ENCODE results near the gene SMYD3. TPM values are rescaled to one million over a fixed set of nuclear protein-coding genes. Genes with fewer than 3 reads are reported as not detected.

SMYD3 gene
- total and polyA plus RNA-seq, 9 of the 15 experiments (the other 6 are each of a cell fraction or from before 2014, with no cell fraction given) = 128 to 440 (median 197) TPM

DNA sequence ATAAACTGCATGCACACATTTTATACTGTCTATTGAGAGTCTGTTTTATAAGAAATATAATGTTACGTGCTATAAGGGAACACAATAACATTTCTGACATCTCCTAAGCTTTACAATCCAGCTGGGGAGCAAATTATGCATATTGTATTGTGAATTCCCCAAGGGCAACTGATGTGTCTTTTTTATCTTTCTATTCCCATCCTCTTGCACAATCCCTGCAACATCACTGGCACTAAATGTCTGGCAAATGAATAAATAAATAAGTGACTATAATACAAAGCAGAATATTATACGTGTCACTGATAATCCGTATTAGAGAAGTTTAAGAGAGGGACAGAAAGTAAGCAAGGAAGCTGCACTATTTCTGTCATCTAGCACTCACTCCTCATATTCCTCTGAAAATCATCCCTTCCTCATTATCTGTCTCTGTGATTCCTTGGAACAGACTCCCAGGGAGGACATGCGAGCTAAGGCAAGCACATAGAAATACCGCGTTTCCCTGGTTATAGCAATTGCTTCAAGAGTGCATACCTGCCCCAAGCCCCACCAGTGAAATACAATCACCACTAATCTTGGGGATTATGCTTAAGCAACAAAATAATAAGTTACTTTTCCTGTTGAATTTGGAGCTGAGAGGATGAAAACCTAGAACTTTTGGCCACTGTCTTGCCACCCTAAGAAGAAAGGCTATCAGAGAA, 205.4 kb downstream of the SMYD3 start:
- Histone ChIP-seq H3K9me1 (ENCODE audit: control insufficient read depth, insufficient read depth, low read length) (no peaks in the 10 kb centered on the region), H3K4me2 (ENCODE audit: insufficient read depth, low read length) (no peak overlapping the region), H3K27me3 (ENCODE audit: control insufficient read depth in 2 of 2, insufficient read depth in 2 of 2, low read length in 2 of 2) (no peaks in the 10 kb centered on the region), H3K79me2 (ENCODE audit: control insufficient read depth, insufficient read depth, low read length) (no peaks in the 10 kb centered on the region), H3K9ac (ENCODE audit: insufficient read depth in 1 of 2, low read depth in 2 of 2, low read length in 2 of 2) (no peak overlapping the region), H3K4me1 (replicated peaks in 1 of 2; ENCODE audit: control insufficient read depth in 2 of 2, insufficient read depth in 2 of 2, low read length in 2 of 2) (peaks cover 0 to 20% of the 10 kb centered on the region in 2 experiments; a peak in 4 of 5 replicates), H2AFZ (ENCODE audit: low read depth, low read length) (no peak overlapping the region), H3K36me3 (ENCODE audit: control insufficient read depth, insufficient read depth, low read length) (no peaks in the 10 kb centered on the region), H3K27ac (ENCODE audit: extremely low read depth, low read depth, low read length) (no peak overlapping the region), H3K4me3 (no peak overlapping the region), H3K9me3 (replicated peaks; ENCODE audit: control insufficient read depth, insufficient read depth, low read depth, low read length) (no peaks in the 10 kb centered on the region), H4K20me1 (replicated peaks; ENCODE audit: control insufficient read depth, insufficient read depth, low read length) (no peaks in the 10 kb centered on the region)
- BruUV-seq (replicated peaks) = no TSS peak
- 87% methylated on average over 6 of the region's 6 CpGs for WGBS (ENCODE audit: insufficient coverage, low coverage, missing lambda C conversion rate)
- no peak for FAIRE-seq
- ChIA-PET CTCF (ENCODE audit: low intra/inter-chr PET ratio) (no interaction called here), POLR2A (interaction anchor here (0.5 to 1.6 kb wide), 4 partner anchors 11 to 196 kb away, joined by 3 to 5 read pairs (median 4); no protein-coding TSS in a partner anchor)
- TF ChIP-seq POLR2AphosphoS2 (IDR thresholded peaks at IDR 0.05; ENCODE audit: low read length) (no peak), ZFP91 (CRISPR knock-in tag; IDR thresholded peaks at IDR 0.05) (no peak), PCBP1 (IDR thresholded peaks at IDR 0.05; ENCODE audit: low read depth, low read length, poor library complexity, severe bottlenecking) (no peak), E2F3 (CRISPR knock-in tag; IDR thresholded peaks at IDR 0.05) (0 out of 2 replicates have a peak, but pooled peaks have one; percentile 30), CEBPG (CRISPR knock-in tag; IDR thresholded peaks at IDR 0.05) (no peak), CEBPG (tag; conservative IDR thresholded peaks at IDR 0.05 in 1 of 2, IDR thresholded peaks at IDR 0.05 in 1 of 2) (peak in 1 of 2 experiments; percentile 5; a peak in 1 of 4 replicates), CUX1 (CRISPR knock-in tag; IDR thresholded peaks at IDR 0.05) (no peak), ZBTB33 (CRISPR knock-in tag; IDR thresholded peaks at IDR 0.05) (no peak), KAT8 (IDR thresholded peaks at IDR 0.05; ENCODE audit: low read depth) (no peak), SP1 (CRISPR knock-in tag; IDR thresholded peaks at IDR 0.05) (no peak), SNIP1 (IDR thresholded peaks at IDR 0.05; ENCODE audit: low read depth) (no peak), CEBPB (tag; IDR thresholded peaks at IDR 0.05) (peak; percentile 40; the same call in 1 of the 2 replicates), ZNF253 (CRISPR knock-in tag; conservative IDR thresholded peaks at IDR 0.05) (no peak)
- DNase-seq (ENCODE audit: extremely low read depth in 1 of 4, low spot score in 3 of 4) = no peak
- intact Hi-C loops (cut with micrococcal nuclease) (loop anchor here (10.0 kb wide), 1 partner anchor 273 kb away; no protein-coding TSS in a partner anchor), in situ Hi-C loops (cut with MboI) (no loop called here)
- no peak for ATAC-seq

Data from K562 (cell line).